Upper lobe of left lung (tissue), 4 donors: ENCODE results near the gene ADAMTS17.

Experiments used
- EP300 ChIP-seq, 4 donors: sonication (generic); formaldehyde crosslinking; IDR thresholded peaks; one replicate each; pipeline ENCODE4 v1.5.1; 2017; ENCODE audit warnings: antibody characterized with exemption in 4 of 4, control low read depth in 2 of 4
- POLR2A ChIP-seq, 4 donors: fragments of 450-650 bp; IDR thresholded peaks; one replicate each; pipeline ENCODE4 v1.5.1; 2016 to 2017; ENCODE audit warnings: antibody characterized with exemption in 4 of 4, mild to moderate bottlenecking in 2 of 4
- POLR2AphosphoS5 ChIP-seq, 2 donors: sonication (generic); formaldehyde crosslinking; IDR thresholded peaks; one replicate each; pipeline ENCODE4 v1.5.1; 2017; ENCODE audit warnings: antibody characterized with exemption in 2 of 2
- TF ChIP-seq, protein P1 (sequence below), 6 experiments: fragments of 450-650 bp in 4 of 6; fragments of 200-600 bp in 2 of 6; sonication (generic) in 2 of 6; IDR thresholded peaks; one replicate each; pipeline ENCODE4 v1.5.1; 2016 to 2019; ENCODE audit warnings: antibody characterized with exemption in 6 of 6

DNA sequence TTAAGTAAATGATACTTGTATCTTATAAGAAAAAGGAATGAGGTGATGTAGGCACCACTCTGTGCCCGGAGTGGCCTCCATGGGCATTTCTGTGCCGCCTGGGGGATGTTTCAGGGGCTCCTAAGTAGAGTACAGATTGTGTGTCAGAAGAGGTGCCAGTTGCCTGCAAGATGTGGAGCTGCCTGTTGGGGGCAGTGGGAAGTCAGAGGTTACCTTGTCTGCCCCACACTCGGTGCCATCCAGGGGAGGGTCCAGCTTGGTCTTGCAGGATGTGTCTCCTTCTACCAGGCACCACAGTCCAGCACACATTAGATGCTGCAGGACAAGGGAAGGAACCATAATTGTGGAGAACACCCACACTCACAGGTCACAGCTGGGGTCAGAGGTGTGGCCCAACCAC is 208.8 kb downstream of the ADAMTS17 start:
- TF ChIP-seq, protein P1, sequence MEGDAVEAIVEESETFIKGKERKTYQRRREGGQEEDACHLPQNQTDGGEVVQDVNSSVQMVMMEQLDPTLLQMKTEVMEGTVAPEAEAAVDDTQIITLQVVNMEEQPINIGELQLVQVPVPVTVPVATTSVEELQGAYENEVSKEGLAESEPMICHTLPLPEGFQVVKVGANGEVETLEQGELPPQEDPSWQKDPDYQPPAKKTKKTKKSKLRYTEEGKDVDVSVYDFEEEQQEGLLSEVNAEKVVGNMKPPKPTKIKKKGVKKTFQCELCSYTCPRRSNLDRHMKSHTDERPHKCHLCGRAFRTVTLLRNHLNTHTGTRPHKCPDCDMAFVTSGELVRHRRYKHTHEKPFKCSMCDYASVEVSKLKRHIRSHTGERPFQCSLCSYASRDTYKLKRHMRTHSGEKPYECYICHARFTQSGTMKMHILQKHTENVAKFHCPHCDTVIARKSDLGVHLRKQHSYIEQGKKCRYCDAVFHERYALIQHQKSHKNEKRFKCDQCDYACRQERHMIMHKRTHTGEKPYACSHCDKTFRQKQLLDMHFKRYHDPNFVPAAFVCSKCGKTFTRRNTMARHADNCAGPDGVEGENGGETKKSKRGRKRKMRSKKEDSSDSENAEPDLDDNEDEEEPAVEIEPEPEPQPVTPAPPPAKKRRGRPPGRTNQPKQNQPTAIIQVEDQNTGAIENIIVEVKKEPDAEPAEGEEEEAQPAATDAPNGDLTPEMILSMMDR (IDR thresholded peaks at IDR 0.05), result no peak
- TF ChIP-seq POLR2A (IDR thresholded peaks at IDR 0.05) (no peak), EP300 (IDR thresholded peaks at IDR 0.05) (no peak), POLR2AphosphoS5 (IDR thresholded peaks at IDR 0.05) (no peak)
